Esophagus (tissue), 2 donors: ENCODE results near the gene NRG2. TPM values are rescaled to one million over a fixed set of nuclear protein-coding genes. Genes with fewer than 3 reads are reported as not detected.

Source experiments
- H3K27ac ChIP-seq, 2 donors: one replicate each; pipeline ENCODE4 v1.5.1; 2013; ENCODE audit warnings: low read depth in 2 of 2, mild to moderate bottlenecking in 2 of 2, inconsistent platforms in 1 of 2, low read length in 1 of 2, moderate library complexity in 1 of 2
- H3K27me3 ChIP-seq, 2 donors: one replicate each; pipeline ENCODE4 v1.6.1; 2013; ENCODE audit warnings: low read length in 2 of 2, control low read depth in 1 of 2, mild to moderate bottlenecking in 1 of 2; ENCODE audit not compliant: insufficient read depth in 2 of 2, control insufficient read depth in 1 of 2
- H3K36me3 ChIP-seq, 2 donors: one replicate each; pipeline ENCODE4 v1.6.1; 2013; ENCODE audit warnings: low read length in 1 of 2; ENCODE audit not compliant: control insufficient read depth in 2 of 2, insufficient read depth in 2 of 2
- H3K4me1 ChIP-seq, 2 donors: one replicate each; pipeline ENCODE4 v1.6.1; 2013; ENCODE audit warnings: low read length in 1 of 2; ENCODE audit not compliant: control insufficient read depth in 2 of 2, insufficient read depth in 2 of 2
- H3K4me3 ChIP-seq, 2 donors: one replicate each; pipeline ENCODE4 v1.5.1; 2013; ENCODE audit warnings: low read length in 2 of 2, mild to moderate bottlenecking in 2 of 2, low read depth in 1 of 2, moderate library complexity in 1 of 2
- H3K9me3 ChIP-seq, 2 donors: one replicate each; pipeline ENCODE4 v1.6.1; 2013; ENCODE audit warnings: mild to moderate bottlenecking in 2 of 2, low read depth in 1 of 2, low read length in 1 of 2, moderate library complexity in 1 of 2; ENCODE audit not compliant: control insufficient read depth in 2 of 2, insufficient read depth in 1 of 2
- WGBS, 2 donors: extraction: QIAGEN DNeasy Blood & Tissue Kit; methylation state at CpG; one replicate each; pipeline ENCODE4 v1.1.7; 2013; 5-methylcytosine and 5-hydroxymethylcytosine counted together
- polyA plus RNA-seq, 2 donors: library from polyadenylated mRNA; stranded (reverse); fragments of 200-250 nt; gene quantifications; one replicate each; pipeline ENCODE4 v1.2.3, GENCODE V29; 2013
- donor health status: healthy with polysubstance abuse.
- donor health status: Bipolar disorder and iron deficiency.

NRG2 gene
- polyA plus RNA-seq, 2 donors: 1.7 to 1.8 TPM

GRCh38 chr5:139814704-139815280 lies 228.3 kb downstream of the NRG2 start:
- Histone ChIP-seq H3K36me3 (no peaks in the 10 kb centered on the region), H3K4me3 (no peak overlapping the region), H3K27ac (no peak overlapping the region), H3K27me3 (no peaks in the 10 kb centered on the region), H3K9me3 (no peaks in the 10 kb centered on the region), H3K4me1 (no peaks in the 10 kb centered on the region)
- WGBS, 2 donors: 86 to 89% methylated on average over 11 of the region's 11 CpGs

DNA sequence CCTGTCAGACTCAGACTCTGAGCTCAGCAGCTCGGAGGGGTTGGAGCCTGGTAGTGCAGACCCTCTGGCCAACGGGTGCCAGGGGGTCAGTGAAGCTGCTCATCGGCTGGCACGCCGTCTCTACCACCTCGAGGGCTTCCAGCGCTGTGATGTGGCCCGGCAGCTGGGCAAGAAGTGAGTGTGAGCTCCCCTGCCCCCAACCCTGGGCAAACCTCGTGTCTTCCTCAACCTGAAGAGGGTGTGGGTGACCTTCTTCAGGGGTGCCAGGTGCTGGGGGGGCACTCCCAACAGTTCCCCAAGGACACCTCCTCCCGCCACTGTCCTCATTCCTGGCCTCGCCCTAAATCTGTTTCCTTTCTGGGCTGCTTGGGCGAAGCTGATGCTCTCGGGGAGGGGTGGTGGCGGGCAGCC lies 228.9 kb downstream of the NRG2 start:
- H3K9me3 ChIP-seq: peaks cover 0 to under 1% of the 10 kb centered on the region in 2 donors

DNA sequence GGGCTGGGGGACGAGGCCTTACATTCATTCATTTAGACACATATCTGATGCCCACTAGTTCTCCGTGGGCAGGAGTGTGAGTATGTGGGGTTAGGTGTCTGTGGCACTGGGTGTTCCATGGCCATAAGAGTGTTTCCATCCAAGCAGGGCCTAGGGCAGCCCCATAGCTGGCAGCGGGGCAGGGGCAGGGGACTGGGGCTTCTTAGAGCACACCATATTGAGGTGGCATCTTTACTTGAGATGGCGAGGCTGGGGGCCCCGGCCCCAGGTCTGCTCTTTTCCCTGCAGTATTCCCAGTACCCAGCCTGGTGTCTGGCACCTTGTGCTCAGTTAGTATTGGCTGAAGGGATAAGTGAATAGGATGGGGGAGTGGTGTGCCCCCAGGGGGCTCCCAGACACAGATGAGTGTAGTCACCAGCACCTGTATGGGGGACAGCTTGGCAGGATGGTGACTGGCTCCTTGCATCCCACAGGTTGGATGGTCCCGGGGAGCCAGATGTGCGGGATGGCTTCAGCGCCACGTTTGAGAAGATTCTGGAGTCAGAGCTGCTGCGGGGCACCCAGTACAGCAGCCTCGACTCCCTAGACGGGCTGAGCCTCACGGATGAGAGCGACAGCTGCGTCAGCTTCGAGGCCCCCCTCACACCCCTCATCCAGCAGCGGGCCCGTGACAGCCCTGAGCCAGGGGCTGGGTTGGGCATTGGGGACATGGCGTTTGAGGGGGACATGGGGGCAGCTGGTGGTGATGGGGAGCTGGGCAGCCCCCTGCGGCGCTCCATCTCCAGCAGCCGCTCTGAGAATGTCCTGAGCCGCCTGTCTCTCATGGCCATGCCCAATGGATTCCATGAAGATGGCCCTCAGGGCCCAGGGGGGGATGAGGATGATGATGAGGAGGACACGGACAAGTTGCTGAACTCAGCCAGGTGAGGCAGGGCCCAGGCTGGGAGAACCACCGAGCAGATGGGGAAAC lies 230.0 kb downstream of the NRG2 start:
- no peaks in the 10 kb centered on the region for H3K4me1 ChIP-seq
- H3K27me3 ChIP-seq: no peaks in the 10 kb centered on the region
- H3K9me3 ChIP-seq: peaks cover 0 to 3% of the 10 kb centered on the region in 2 donors
- no peak overlapping the region for H3K27ac ChIP-seq
- no peak overlapping the region for H3K4me3 ChIP-seq
- H3K36me3 ChIP-seq: no peaks in the 10 kb centered on the region
- WGBS, 2 donors: 89 to 91% methylated on average over 25 of the region's 25 CpGs

More for the DNA sequence above, 228.9 kb downstream of the NRG2 start:
- no peaks in the 10 kb centered on the region for H3K4me1 ChIP-seq
- 84 to 86% methylated on average over 14 of the region's 14 CpGs for WGBS, 2 donors
- H3K4me3 ChIP-seq: no peak overlapping the region
- H3K36me3 ChIP-seq: no peaks in the 10 kb centered on the region
- H3K27me3 ChIP-seq: no peaks in the 10 kb centered on the region
- no peak overlapping the region for H3K27ac ChIP-seq

GRCh38 chr5:139812323-139812722 lies 230.8 kb downstream of the NRG2 start:
- WGBS, 2 donors: 82 to 83% methylated on average over 5 of the region's 5 CpGs
- H3K36me3 ChIP-seq: no peaks in the 10 kb centered on the region
- peaks cover 0 to 3% of the 10 kb centered on the region in 2 donors for H3K9me3 ChIP-seq
- no peak overlapping the region for H3K4me3 ChIP-seq
- H3K27ac ChIP-seq: no peak overlapping the region
- no peaks in the 10 kb centered on the region for H3K4me1 ChIP-seq
- no peaks in the 10 kb centered on the region for H3K27me3 ChIP-seq

- Histone ChIP-seq H3K9me3 (peaks cover 0 to 3% of the 10 kb centered on the region in 2 donors), H3K27ac (no peak overlapping the region), H3K4me1 (no peaks in the 10 kb centered on the region), H3K36me3 (no peaks in the 10 kb centered on the region), H3K27me3 (no peaks in the 10 kb centered on the region), H3K4me3 (no peak overlapping the region)
- 39 to 53% methylated on average over 2 of the region's 2 CpGs for WGBS, 2 donors
These were observed 231.9 kb downstream of the NRG2 start for GRCh38 chr5:139811274-139811607.

- H3K4me3 ChIP-seq: no peak overlapping the region
- peaks cover 0 to 3% of the 10 kb centered on the region in 2 donors for H3K9me3 ChIP-seq
- H3K27ac ChIP-seq: no peak overlapping the region
- no peaks in the 10 kb centered on the region for H3K36me3 ChIP-seq
- no peaks in the 10 kb centered on the region for H3K4me1 ChIP-seq
- no peaks in the 10 kb centered on the region for H3K27me3 ChIP-seq
- WGBS, 2 donors: 79 to 86% methylated on average over 8 of the region's 8 CpGs
These were observed 232.5 kb downstream of the NRG2 start for GRCh38 chr5:139810341-139811273.

GRCh38 chr5:139809331-139809810 lies 233.7 kb downstream of the NRG2 start:
- Histone ChIP-seq H3K4me3 (no peak overlapping the region), H3K27ac (no peak overlapping the region), H3K36me3 (no peaks in the 10 kb centered on the region), H3K4me1 (no peaks in the 10 kb centered on the region), H3K27me3 (no peaks in the 10 kb centered on the region), H3K9me3 (peaks cover 0 to 3% of the 10 kb centered on the region in 2 donors)
- 92% methylated on average over 11 of the region's 11 CpGs for WGBS, 2 donors

- no peaks in the 10 kb centered on the region for H3K27me3 ChIP-seq
- peaks cover 0 to 3% of the 10 kb centered on the region in 2 donors for H3K9me3 ChIP-seq
- WGBS, 2 donors: 38 to 40% methylated on average over 19 of the region's 19 CpGs
- H3K36me3 ChIP-seq: no peaks in the 10 kb centered on the region
- no peaks in the 10 kb centered on the region for H3K4me1 ChIP-seq
- no peak overlapping the region for H3K4me3 ChIP-seq
- no peak overlapping the region for H3K27ac ChIP-seq
These were observed 234.4 kb downstream of the NRG2 start for GRCh38 chr5:139808481-139809330.
